Adrenal gland (tissue), 5 donors: ENCODE data around the gene UBQLNL.

Experiments
- POLR2A ChIP-seq, 2 donors: fragments of 450-650 bp; IDR thresholded peaks; one replicate each; pipeline ENCODE4 v1.6.1; 2017; ENCODE audit warnings: antibody characterized with exemption in 2 of 2, mild to moderate bottlenecking in 2 of 2, moderate library complexity in 1 of 2
- TF ChIP-seq, protein P1 (sequence below), 6 experiments: fragments of 450-650 bp in 4 of 6; fragments of 200-600 bp in 2 of 6; sonication (generic) in 1 of 6; IDR thresholded peaks; 1 replicate in 5 of 6; 2 replicates in 1 of 6; pipeline versions ENCODE4 v1.5.1 to v1.8.0; 2016 to 2021; ENCODE audit warnings: antibody characterized with exemption in 6 of 6, mild to moderate bottlenecking in 2 of 6, moderate library complexity in 1 of 6
- donor health status: DM: no; HTN: no; CAD: no.

DNA sequence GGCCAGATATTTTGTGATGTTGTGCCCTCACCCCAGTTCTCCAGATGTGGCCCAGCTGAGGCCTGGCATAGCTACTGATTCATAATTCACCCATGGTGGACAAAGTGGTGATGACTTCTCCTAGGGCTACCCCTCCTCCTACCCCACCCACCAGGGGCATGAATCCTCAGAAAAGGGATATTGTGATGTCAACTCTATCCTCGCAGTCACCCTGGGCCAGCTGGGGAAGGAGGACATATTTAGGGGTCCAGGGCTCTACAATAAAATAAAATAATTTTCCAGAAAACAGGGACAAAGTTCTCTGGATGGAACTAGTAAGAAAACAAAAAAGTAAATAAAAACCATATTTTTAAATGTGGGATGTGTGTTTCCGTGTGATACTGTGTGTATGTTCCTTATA is at the start of gene UBQLNL:
- TF ChIP-seq POLR2A (IDR thresholded peaks at IDR 0.05), result no peak
- TF ChIP-seq, protein P1, sequence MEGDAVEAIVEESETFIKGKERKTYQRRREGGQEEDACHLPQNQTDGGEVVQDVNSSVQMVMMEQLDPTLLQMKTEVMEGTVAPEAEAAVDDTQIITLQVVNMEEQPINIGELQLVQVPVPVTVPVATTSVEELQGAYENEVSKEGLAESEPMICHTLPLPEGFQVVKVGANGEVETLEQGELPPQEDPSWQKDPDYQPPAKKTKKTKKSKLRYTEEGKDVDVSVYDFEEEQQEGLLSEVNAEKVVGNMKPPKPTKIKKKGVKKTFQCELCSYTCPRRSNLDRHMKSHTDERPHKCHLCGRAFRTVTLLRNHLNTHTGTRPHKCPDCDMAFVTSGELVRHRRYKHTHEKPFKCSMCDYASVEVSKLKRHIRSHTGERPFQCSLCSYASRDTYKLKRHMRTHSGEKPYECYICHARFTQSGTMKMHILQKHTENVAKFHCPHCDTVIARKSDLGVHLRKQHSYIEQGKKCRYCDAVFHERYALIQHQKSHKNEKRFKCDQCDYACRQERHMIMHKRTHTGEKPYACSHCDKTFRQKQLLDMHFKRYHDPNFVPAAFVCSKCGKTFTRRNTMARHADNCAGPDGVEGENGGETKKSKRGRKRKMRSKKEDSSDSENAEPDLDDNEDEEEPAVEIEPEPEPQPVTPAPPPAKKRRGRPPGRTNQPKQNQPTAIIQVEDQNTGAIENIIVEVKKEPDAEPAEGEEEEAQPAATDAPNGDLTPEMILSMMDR (IDR thresholded peaks at IDR 0.05), result no peak
